ENCODE results near the gene USE1. TPM values are rescaled to one million over a fixed set of nuclear protein-coding genes. Genes with fewer than 3 reads are reported as not detected.

Gene USE1
- total and polyA plus RNA-seq, 9 of the 15 experiments (the other 6 are each of a cell fraction or from before 2014, with no cell fraction given) = 17.3 to 52.4 (median 34.0) TPM

DNA sequence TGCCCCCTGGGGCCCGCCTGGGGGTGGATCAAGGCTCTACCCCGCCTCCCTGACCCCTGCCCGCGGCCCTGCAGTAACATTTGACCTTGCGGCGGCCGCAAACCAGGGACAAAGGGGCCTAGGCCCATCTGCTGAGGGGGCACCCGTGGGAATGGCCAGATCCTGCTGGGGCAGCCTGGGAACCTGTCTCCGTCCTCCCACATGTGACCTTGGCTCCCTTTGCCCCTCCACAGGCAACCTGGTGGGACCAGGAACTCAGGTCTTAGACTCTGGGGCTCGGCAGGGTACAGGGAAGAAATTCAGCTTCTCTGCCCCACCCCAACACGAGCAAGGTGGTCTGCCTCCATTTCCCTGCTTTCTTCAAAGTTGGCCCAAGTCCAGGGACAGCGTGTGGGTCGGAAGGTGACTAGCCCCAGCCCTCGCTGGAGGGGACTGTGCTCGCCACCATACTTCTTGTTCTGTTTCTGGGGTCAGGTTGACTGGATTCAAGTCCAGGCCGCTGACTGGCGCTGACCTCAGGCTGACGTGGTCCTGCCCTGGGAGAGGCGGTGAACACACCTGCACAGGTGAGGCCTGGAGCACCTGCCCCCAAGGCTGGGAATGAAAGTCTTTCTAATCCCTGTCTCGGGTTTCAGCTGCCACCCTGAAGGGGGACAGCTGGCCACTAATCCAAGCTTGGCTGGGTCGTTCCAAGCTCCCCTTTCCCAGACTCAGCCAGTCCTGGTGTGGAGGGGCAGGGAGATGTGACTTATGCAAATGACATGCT lies 33.0 kb downstream of the USE1 start (continued):
- TF ChIP-seq, protein P1, sequence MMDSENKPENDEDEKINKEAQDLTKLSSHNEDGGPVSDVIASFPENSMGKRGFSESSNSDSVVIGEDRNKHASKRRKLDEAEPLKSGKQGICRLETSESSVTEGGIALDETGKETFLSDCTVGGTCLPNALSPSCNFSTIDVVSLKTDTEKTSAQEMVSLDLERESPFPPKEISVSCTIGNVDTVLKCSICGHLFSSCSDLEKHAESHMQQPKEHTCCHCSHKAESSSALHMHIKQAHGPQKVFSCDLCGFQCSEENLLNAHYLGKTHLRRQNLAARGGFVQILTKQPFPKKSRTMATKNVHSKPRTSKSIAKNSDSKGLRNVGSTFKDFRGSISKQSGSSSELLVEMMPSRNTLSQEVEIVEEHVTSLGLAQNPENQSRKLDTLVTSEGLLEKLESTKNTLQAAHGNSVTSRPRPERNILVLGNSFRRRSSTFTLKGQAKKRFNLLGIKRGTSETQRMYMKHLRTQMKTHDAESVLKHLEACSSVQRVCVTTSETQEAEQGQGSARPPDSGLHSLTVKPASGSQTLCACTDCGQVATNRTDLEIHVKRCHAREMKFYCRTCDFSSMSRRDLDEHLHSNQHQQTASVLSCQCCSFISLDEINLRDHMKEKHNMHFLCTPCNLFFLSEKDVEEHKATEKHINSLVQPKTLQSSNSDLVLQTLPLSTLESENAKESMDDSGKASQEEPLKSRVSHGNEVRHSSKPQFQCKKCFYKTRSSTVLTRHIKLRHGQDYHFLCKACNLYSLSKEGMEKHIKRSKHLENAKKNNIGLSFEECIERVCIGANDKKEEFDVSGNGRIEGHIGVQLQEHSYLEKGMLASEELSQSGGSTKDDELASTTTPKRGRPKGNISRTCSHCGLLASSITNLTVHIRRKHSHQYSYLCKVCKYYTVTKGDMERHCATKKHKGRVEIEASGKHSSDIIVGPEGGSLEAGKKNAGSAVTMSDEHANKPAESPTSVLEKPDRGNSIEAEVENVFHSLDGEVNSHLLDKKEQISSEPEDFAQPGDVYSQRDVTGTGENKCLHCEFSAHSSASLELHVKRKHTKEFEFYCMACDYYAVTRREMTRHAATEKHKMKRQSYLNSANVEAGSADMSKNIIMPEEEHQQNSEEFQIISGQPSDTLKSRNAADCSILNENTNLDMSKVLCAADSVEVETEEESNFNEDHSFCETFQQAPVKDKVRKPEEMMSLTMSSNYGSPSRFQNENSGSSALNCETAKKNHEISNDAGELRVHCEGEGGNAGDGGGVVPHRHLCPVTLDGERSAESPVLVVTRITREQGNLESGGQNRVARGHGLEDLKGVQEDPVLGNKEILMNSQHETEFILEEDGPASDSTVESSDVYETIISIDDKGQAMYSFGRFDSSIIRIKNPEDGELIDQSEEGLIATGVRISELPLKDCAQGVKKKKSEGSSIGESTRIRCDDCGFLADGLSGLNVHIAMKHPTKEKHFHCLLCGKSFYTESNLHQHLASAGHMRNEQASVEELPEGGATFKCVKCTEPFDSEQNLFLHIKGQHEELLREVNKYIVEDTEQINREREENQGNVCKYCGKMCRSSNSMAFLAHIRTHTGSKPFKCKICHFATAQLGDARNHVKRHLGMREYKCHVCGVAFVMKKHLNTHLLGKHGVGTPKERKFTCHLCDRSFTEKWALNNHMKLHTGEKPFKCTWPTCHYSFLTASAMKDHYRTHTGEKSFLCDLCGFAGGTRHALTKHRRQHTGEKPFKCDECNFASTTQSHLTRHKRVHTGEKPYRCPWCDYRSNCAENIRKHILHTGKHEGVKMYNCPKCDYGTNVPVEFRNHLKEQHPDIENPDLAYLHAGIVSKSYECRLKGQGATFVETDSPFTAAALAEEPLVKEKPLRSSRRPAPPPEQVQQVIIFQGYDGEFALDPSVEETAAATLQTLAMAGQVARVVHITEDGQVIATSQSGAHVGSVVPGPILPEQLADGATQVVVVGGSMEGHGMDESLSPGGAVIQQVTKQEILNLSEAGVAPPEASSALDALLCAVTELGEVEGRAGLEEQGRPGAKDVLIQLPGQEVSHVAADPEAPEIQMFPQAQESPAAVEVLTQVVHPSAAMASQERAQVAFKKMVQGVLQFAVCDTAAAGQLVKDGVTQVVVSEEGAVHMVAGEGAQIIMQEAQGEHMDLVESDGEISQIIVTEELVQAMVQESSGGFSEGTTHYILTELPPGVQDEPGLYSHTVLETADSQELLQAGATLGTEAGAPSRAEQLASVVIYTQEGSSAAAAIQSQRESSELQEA (IDR thresholded peaks at IDR 0.05; ENCODE audit: low read depth) = no peak
- TF ChIP-seq ZEB2 (IDR thresholded peaks at IDR 0.05) (peak; percentile 51; the same call in 1 of the 2 replicates), TCFL5 (CRISPR knock-in tag; conservative IDR thresholded peaks at IDR 0.05) (no peak), ZNF766 (CRISPR knock-in tag; conservative IDR thresholded peaks at IDR 0.05) (no peak), POLR2AphosphoS2 (IDR thresholded peaks at IDR 0.05; ENCODE audit: low read length) (no peak), MAZ (CRISPR knock-in tag; conservative IDR thresholded peaks at IDR 0.05 in 1 of 2, IDR thresholded peaks at IDR 0.05 in 1 of 2) (no peak), MCM2 (IDR thresholded peaks at IDR 0.05; ENCODE audit: low read depth) (no peak), ZFP1 (CRISPR knock-in tag; IDR thresholded peaks at IDR 0.05) (no peak), MYNN (IDR thresholded peaks at IDR 0.05) (no peak), MYNN (CRISPR knock-in tag; IDR thresholded peaks at IDR 0.05) (no peak), KLF1 (tag; IDR thresholded peaks at IDR 0.05) (no peak), TEAD4 (IDR thresholded peaks at IDR 0.05; ENCODE audit: low read length) (no peak), TEAD4 (CRISPR knock-in tag; IDR thresholded peaks at IDR 0.05; ENCODE audit: borderline replicate concordance) (no peak), ETV5 (CRISPR knock-in tag; IDR thresholded peaks at IDR 0.05; ENCODE audit: low read depth) (no peak), ZKSCAN8 (CRISPR knock-in tag; IDR thresholded peaks at IDR 0.05) (no peak), TOE1 (IDR thresholded peaks at IDR 0.05; ENCODE audit: borderline replicate concordance) (no peak), TOE1 (CRISPR knock-in tag; IDR thresholded peaks at IDR 0.05; ENCODE audit: borderline replicate concordance, low read depth) (no peak), NR2C1 (IDR thresholded peaks at IDR 0.05) (peak; percentile 80), NR2C1 (tag; IDR thresholded peaks at IDR 0.05) (peak; percentile 81), CHD4 (IDR thresholded peaks at IDR 0.05; ENCODE audit: insufficient read depth, insufficient replicate concordance, low read depth, low read length, poor library complexity, severe bottlenecking) (peak; percentile 17)
- TF ChIP-seq, protein P2, sequence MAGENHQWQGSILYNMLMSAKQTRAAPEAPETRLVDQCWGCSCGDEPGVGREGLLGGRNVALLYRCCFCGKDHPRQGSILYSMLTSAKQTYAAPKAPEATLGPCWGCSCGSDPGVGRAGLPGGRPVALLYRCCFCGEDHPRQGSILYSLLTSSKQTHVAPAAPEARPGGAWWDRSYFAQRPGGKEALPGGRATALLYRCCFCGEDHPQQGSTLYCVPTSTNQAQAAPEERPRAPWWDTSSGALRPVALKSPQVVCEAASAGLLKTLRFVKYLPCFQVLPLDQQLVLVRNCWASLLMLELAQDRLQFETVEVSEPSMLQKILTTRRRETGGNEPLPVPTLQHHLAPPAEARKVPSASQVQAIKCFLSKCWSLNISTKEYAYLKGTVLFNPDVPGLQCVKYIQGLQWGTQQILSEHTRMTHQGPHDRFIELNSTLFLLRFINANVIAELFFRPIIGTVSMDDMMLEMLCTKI (IDR thresholded peaks at IDR 0.05; ENCODE audit: partially characterized antibody) = no peak

All from K562 (cell line).